Activated naive CD4-positive, alpha-beta T cell treated with anti-CD3 and anti-CD28 coated beads, Interleukin-2, amount 10 ng/mL, durations not matched to agents 7 days and 5 days (primary cell): ENCODE measurements around the gene PKMYT1.

ENCODE experiments used
- CTCF ChIA-PET: fragments of 350-600 bp; sonication (Branson Sonifier 250); formaldehyde crosslinking; loops from one replicate; lab custom pipeline; 2021; ENCODE audit warnings: antibody characterized with exemption; lab: Charles Lee
- DNase-seq: peaks from one replicate; pipeline ENCODE4 v3.0.0-alpha.2; 2020
- H3K27ac Mint-ChIP-seq: one replicate; pipeline ENCODE4 v1.8.0; 2021; ENCODE audit warnings: mild to moderate bottlenecking, moderate library complexity, mixed read lengths
- H3K27me3 Mint-ChIP-seq: one replicate; pipeline ENCODE4 v1.8.0; 2021; ENCODE audit warnings: mild to moderate bottlenecking, mixed read lengths
- H3K36me3 Mint-ChIP-seq: one replicate; pipeline ENCODE4 v1.8.0; 2021; ENCODE audit warnings: mixed read lengths
- H3K4me1 Mint-ChIP-seq: one replicate; pipeline ENCODE4 v1.8.0; 2021; ENCODE audit warnings: mixed read lengths
- H3K4me3 Mint-ChIP-seq: one replicate; pipeline ENCODE4 v1.8.0; 2021; ENCODE audit warnings: mild to moderate bottlenecking, moderate library complexity, mixed read lengths
- H3K9me3 Mint-ChIP-seq: one replicate; pipeline ENCODE4 v1.8.0; 2021; ENCODE audit warnings: mixed read lengths

The PKMYT1 gene

GRCh38 chr16:2982402-2982801 lies 2.2 kb upstream of the PKMYT1 start:
- Mint-ChIP-seq H3K36me3 (peaks cover 7% of the 10 kb centered on the region), H3K9me3 (no peaks in the 10 kb centered on the region), H3K4me1 (peaks cover 39% of the 10 kb centered on the region), H3K27ac (no peak overlapping the region), H3K4me3 (no peak overlapping the region), H3K27me3 (peaks cover 36% of the 10 kb centered on the region)
- CTCF ChIA-PET = interaction anchor here (0.9 to 1.3 kb wide), 4 partner anchors 12 to 106 kb away, joined by 3 to 5 read pairs (median 3); no protein-coding TSS in a partner anchor
- no peak for DNase-seq

DNA sequence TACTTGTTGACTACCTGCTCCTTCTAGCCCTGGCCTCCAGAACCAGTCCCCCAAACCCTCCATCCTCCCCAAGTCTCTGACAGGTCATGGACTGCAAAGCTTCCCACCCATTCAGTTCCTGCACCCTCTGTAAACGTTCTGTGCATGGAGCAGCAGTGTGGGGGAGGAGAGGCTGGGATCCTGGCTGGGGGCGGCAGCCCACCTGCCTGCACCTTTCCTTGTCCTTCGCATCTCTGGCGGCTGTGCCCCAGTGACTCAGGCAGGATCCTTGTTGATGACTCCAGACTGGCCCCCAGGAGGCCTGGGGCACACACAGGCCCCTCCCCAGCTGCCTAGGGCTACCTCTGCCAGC lies 1.6 kb upstream of the PKMYT1 start:
- no peaks in the 10 kb centered on the region for H3K9me3 Mint-ChIP-seq
- H3K4me3 Mint-ChIP-seq = peak overlapping the region; percentile 88
- peaks cover 12% of the 10 kb centered on the region for H3K36me3 Mint-ChIP-seq
- peaks cover 44% of the 10 kb centered on the region for H3K4me1 Mint-ChIP-seq
- DNase-seq = no peak
- CTCF ChIA-PET = interaction anchor here (1.2 to 2.2 kb wide), 5 partner anchors 12 to 55 kb away, joined by 3 to 14 read pairs (median 4); partner anchors contain the start of gene PAQR4
- H3K27ac Mint-ChIP-seq = peak overlapping the region; percentile 75
- peaks cover 34% of the 10 kb centered on the region for H3K27me3 Mint-ChIP-seq

- DNase-seq = no peak
- Mint-ChIP-seq H3K27me3 (peaks cover 29% of the 10 kb centered on the region), H3K4me1 (peaks cover 46% of the 10 kb centered on the region), H3K9me3 (no peaks in the 10 kb centered on the region), H3K4me3 (peak overlapping the region; percentile 88), H3K36me3 (peaks cover 13% of the 10 kb centered on the region), H3K27ac (peak overlapping the region; percentile 82)
- CTCF ChIA-PET = interaction anchor here (1.0 to 2.2 kb wide), 7 partner anchors 12 to 75 kb away, joined by 3 to 14 read pairs (median 4); partner anchors contain the start of gene PAQR4
Measured at GRCh38 chr16:2981177-2981898, 1.1 kb upstream of the PKMYT1 start.

DNA sequence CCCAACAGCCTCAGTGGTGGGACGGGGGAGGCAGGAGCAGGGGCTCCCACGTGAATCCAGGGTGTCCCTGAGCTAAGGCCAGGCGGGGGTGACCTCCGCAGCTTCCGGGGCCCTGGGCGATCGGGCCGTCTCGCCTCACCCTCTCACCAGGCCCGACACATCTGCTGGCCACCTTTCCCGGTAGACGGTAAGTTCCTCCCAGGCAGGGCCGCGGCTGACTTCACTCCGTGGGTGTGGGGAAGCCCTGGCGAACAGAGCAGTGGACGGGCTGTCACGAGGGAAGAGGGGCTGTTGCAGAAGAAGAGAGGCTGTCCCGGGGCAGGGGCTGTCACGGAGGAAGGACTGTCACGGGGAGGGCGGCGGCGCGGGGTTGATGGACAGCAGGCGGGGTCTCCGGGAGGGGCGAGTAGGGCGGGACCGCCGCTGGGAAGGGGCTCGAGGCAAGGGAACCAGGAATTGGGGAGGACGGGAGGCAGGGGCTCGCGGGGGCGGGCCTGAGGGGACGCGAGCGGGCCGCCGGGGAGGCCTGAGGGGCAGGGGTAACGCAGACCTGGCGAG lies 498 bp downstream of the PKMYT1 start:
- Mint-ChIP-seq H3K4me1 (peaks cover 46% of the 10 kb centered on the region), H3K4me3 (peak overlapping the region; percentile 88), H3K9me3 (no peaks in the 10 kb centered on the region), H3K27ac (peak overlapping the region; percentile 86), H3K27me3 (peaks cover 16% of the 10 kb centered on the region), H3K36me3 (peaks cover 13% of the 10 kb centered on the region)
- peak; percentile 60 for DNase-seq
- CTCF ChIA-PET = interaction anchor here (1.5 to 2.2 kb wide), 2 partner anchors 10 to 28 kb away, joined by 5 to 14 read pairs; partner anchors contain the start of gene PAQR4

GRCh38 chr16:2977440-2977839 lies 2.8 kb downstream of the PKMYT1 start:
- Mint-ChIP-seq H3K4me1 (peaks cover 35% of the 10 kb centered on the region), H3K9me3 (no peaks in the 10 kb centered on the region), H3K27ac (no peak overlapping the region), H3K36me3 (peaks cover 17% of the 10 kb centered on the region), H3K27me3 (peaks cover 2% of the 10 kb centered on the region), H3K4me3 (no peak overlapping the region)
- CTCF ChIA-PET = interaction anchor here (1.2 to 1.3 kb wide), 2 partner anchors 7 to 51 kb away, joined by 3 to 6 read pairs; no protein-coding TSS in a partner anchor
- DNase-seq = no peak

DNA sequence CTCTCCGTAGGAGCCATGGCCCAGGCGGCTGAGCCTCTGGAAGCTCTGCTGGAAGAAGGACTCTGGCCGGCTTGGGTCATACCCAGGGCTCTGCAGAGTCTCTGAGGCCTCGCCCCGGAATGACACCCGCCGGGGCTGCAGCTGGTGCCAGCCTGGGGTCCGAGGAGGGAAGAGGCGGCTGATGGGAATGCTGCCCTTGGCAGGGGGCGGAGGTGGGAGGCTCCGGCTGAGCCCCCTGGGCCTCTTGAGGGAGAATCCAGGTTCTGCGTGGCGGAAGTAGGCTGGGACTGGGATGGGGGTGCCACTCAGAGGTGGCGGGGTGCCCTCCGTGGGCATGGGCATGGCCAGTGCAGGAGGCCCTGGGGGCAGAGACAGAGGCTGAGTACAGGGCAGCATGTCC lies 3.6 kb downstream of the PKMYT1 start:
- DNase-seq = no peak
- no peak overlapping the region for H3K4me3 Mint-ChIP-seq
- peak overlapping the region; percentile 67 for H3K27ac Mint-ChIP-seq
- H3K4me1 Mint-ChIP-seq = peaks cover 36% of the 10 kb centered on the region
- H3K36me3 Mint-ChIP-seq = peaks cover 23% of the 10 kb centered on the region
- no peaks in the 10 kb centered on the region for H3K9me3 Mint-ChIP-seq
- CTCF ChIA-PET = no interaction called here
- H3K27me3 Mint-ChIP-seq = no peaks in the 10 kb centered on the region

GRCh38 chr16:2976201-2976600 lies 4.0 kb downstream of the PKMYT1 start:
- CTCF ChIA-PET = no interaction called here
- no peak for DNase-seq
- Mint-ChIP-seq H3K27ac (no peak overlapping the region), H3K27me3 (no peaks in the 10 kb centered on the region), H3K9me3 (no peaks in the 10 kb centered on the region), H3K36me3 (peaks cover 23% of the 10 kb centered on the region), H3K4me3 (no peak overlapping the region), H3K4me1 (peaks cover 32% of the 10 kb centered on the region)

DNA sequence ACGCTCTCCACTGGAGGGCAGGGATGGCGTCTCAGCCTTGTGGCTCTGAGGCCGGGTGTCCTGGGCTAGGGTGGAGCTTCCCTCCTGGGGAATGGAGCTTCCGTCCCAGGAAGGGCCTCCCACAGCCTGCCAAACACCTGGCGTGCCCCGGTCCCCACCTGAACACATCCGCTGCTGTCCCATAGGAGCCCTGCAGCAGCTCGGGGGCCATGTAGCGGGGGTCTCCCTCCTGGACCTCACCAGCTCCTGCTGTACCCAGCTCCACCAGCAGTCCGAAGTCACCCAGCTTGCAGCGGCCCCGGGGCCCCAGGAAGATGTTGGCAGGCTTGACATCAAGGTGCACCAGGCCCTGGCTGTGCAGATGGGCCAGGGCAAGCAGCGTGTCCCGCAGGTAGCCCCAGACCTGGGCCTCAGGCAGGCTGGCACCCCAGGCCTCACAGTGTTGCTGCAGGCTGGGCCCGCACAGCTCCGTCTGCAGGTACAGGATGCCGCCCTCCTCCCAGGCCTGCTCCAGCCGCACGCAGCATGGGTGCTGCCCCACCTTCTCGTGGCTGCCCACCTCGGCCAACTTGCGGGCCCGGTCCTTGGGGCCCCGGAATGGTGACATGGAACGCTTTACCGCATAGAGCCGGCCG lies 5.0 kb downstream of the PKMYT1 start:
- Mint-ChIP-seq H3K27me3 (no peaks in the 10 kb centered on the region), H3K36me3 (peaks cover 23% of the 10 kb centered on the region), H3K4me3 (no peak overlapping the region), H3K9me3 (no peaks in the 10 kb centered on the region), H3K4me1 (peaks cover 35% of the 10 kb centered on the region), H3K27ac (no peak overlapping the region)
- no peak for DNase-seq
- CTCF ChIA-PET = interaction anchor here (1.1 to 1.2 kb wide), 2 partner anchors 12 to 53 kb away, joined by 3 read pairs; no protein-coding TSS in a partner anchor

DNA sequence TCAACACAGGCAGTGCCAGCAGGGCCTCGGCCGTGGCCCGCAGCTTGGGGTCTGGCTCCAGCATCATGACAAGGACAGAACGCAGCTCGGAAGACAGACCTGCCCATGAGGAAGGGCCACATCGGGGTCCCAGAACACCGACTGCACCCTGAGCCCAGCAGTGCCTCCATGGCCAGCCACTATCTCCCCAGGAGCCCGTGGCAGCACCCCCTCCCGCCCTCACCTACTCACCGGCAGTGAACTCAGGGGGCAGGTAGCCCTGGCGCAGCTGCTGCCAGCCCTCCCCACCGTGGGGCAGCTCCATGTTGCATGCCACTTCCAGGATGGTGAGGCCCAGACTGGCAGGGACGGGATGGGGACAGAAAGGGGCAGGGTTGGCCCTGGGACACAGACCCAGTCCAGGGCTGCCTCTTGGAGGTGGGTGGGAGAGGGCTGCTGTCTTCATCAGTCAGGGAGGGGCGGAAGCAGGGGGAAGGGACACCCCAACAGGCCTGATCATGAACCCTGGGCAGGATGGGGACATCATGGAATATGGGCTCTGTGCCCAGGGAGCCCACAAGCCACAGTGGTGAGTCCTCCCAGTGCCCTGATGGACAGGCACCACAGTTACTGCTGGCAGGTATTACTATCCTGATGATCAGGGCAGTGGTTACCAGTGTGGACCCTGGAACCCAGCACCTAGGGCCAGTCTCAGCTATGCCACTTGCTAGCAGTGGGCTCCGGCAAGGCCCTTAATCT lies 5.8 kb downstream of the PKMYT1 start:
- Mint-ChIP-seq H3K27me3 (no peaks in the 10 kb centered on the region), H3K36me3 (peaks cover 23% of the 10 kb centered on the region), H3K4me1 (peaks cover 34% of the 10 kb centered on the region), H3K9me3 (no peaks in the 10 kb centered on the region), H3K27ac (no peak overlapping the region), H3K4me3 (no peak overlapping the region)
- DNase-seq = no peak
- CTCF ChIA-PET = interaction anchor here (1.1 to 1.2 kb wide), 2 partner anchors 11 to 54 kb away, joined by 3 read pairs; no protein-coding TSS in a partner anchor

- CTCF ChIA-PET = no interaction called here
- Mint-ChIP-seq H3K4me1 (peaks cover 32% of the 10 kb centered on the region), H3K27ac (no peak overlapping the region), H3K9me3 (no peaks in the 10 kb centered on the region), H3K4me3 (no peak overlapping the region), H3K27me3 (peaks cover 3% of the 10 kb centered on the region), H3K36me3 (peaks cover 23% of the 10 kb centered on the region)
- DNase-seq = no peak
Measured at GRCh38 chr16:2973605-2974318, 6.5 kb downstream of the PKMYT1 start.

DNA sequence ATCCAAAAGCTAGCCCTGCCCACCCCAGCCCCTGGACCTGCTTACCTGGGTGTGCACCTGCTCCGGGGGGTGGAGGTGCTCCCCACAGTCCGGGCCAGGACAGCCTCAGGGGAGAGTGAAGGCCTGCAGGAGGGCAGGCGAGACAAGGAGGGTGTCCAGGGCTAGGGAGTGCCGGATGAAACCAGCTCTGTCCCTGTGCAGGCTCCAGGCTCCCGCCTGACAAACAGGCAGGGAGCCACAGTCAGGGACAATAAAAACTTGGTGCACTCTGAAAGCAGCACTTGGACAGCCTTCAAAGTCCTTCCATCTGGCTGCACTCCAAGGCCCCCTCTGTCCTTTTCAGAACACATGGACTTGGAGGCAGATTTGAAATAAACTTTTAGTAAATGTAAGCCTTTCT lies 7.2 kb downstream of the PKMYT1 start:
- Mint-ChIP-seq H3K9me3 (no peaks in the 10 kb centered on the region), H3K27ac (peak overlapping the region; percentile 49), H3K27me3 (peaks cover 10% of the 10 kb centered on the region), H3K4me1 (peaks cover 35% of the 10 kb centered on the region), H3K4me3 (no peak overlapping the region), H3K36me3 (peaks cover 20% of the 10 kb centered on the region)
- CTCF ChIA-PET = no interaction called here
- DNase-seq = no peak

DNA sequence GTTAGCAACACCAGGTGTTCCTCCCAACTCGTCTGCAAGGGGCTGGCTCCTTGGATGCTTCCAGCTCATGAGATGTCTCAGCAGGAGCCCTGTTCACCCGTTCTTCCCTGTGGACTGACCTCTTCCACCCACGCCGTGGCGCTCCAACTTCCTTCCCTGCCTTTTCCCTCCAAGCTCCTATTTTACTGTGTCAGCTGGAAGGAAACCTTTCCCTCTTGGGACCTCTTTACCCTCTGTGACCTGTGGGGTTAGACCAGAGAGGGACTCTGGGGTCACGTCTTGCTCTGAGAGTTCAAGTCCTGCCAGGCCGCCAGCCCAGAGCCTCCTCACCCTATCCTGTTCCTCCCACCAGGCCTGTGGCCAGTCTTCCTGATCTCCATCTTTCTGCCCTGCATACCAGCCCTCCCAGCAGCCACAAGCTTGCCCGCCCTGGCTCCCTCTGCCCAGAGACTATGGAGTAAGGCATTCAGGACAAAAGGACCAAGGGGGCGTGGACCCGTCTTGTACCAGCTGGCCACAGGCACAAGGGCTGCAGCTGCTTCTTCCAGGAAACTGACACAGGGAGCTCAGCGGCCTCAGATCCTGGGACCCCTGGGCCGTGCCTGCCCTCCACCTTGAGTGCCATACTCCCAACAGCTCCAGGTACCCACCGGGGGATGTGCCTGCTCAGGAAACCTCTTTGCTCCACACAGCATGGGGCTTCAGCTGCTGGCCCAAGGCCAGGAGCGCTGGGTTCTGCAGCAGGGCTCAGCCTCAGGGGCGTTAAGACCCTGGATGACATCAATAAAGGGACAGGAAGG lies 8.1 kb downstream of the PKMYT1 start:
- DNase-seq = no peak
- Mint-ChIP-seq H3K36me3 (peaks cover 15% of the 10 kb centered on the region), H3K9me3 (no peaks in the 10 kb centered on the region), H3K4me3 (peak overlapping the region; percentile 21), H3K27me3 (peaks cover 19% of the 10 kb centered on the region), H3K27ac (peak overlapping the region; percentile 72), H3K4me1 (peaks cover 30% of the 10 kb centered on the region)
- CTCF ChIA-PET = interaction anchor here (1.4 kb wide), 1 partner anchor 10 kb away, joined by 5 read pairs; no protein-coding TSS in a partner anchor
